ENCODE results near the gene NTN1.

DNA sequence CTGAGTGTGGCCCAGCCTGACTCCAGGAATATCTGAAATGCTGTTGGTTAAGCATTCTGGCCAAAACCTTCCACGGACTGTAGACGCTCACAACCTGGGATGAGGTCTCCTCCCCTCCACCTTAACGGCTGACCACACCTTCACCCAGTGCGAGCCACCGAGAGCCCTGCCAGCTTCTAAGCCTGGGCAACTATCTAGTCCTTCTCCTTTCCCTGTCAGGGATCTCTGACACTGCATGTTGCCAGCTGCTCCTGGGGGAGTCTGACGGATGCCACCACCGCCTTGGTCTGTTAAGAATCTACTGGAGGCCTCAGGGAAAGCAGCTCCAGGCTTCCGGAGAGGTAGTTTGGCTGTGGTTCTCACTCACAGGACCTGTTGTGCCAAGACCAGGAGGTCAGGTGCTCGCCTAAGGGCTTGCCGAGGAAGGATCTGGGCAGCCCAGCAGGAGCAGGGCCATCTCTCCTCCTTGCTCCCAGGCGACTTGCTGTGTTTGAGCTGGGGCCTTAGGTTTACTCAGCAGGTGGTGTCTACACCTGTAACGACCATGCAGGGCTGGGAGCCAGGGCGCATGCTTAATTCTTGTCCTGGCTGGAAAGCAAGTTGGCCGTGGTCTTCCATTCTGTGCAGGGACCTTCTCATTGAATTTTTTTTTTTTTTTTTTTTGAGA, 111.8 kb downstream of the NTN1 start:
- TF ChIP-seq RAD21 (conservative IDR thresholded peaks at IDR 0.05) (no peak), EP300 (conservative IDR thresholded peaks at IDR 0.05; ENCODE audit: poor library complexity, severe bottlenecking) (no peak), CTCF (IDR thresholded peaks at IDR 0.05; ENCODE audit: poor library complexity, severe bottlenecking) (no peak)

Measured in neural cell (in vitro differentiated cells).